ENCODE data around the gene LDLRAP1.

LDLRAP1 gene

GRCh38 chr1:25544243-25544764, 898 bp downstream of the LDLRAP1 start:
- DNase-seq: no peak

- peak in 1 of 2 experiments; percentile 17 for DNase-seq
Observed at GRCh38 chr1:25544819-25545218, 1.4 kb downstream of the LDLRAP1 start.

- DNase-seq: no peak
Observed at GRCh38 chr1:25545767-25546166, 2.4 kb downstream of the LDLRAP1 start.

GRCh38 chr1:25546193-25546592, 2.8 kb downstream of the LDLRAP1 start:
- no peak for DNase-seq

- no peak for DNase-seq
Observed at GRCh38 chr1:25548601-25549000, 5.2 kb downstream of the LDLRAP1 start.

- no peak for DNase-seq
Observed at GRCh38 chr1:25549273-25550154, 6.1 kb downstream of the LDLRAP1 start.

- DNase-seq: no peak
Observed at GRCh38 chr1:25550155-25550506, 6.7 kb downstream of the LDLRAP1 start.

- no peak for DNase-seq
Observed at GRCh38 chr1:25550683-25551310, 7.4 kb downstream of the LDLRAP1 start.

- DNase-seq: no peak
Observed at GRCh38 chr1:25553749-25554429, 10.5 kb downstream of the LDLRAP1 start.

GRCh38 chr1:25554430-25554780, 11.0 kb downstream of the LDLRAP1 start:
- no peak for DNase-seq

GRCh38 chr1:25554886-25555752, 11.7 kb downstream of the LDLRAP1 start:
- DNase-seq: no peak

- no peak for DNase-seq
Observed at GRCh38 chr1:25555753-25556092, 12.3 kb downstream of the LDLRAP1 start.

- DNase-seq: no peak
Observed at GRCh38 chr1:25556132-25556670, 12.8 kb downstream of the LDLRAP1 start.

GRCh38 chr1:25556791-25557476, 13.5 kb downstream of the LDLRAP1 start:
- peak; percentile 40 to 55 for DNase-seq

- no peak for DNase-seq
Observed at GRCh38 chr1:25557543-25557942, 14.1 kb downstream of the LDLRAP1 start.

- DNase-seq: no peak
Observed at GRCh38 chr1:25559031-25559430, 15.6 kb downstream of the LDLRAP1 start.

- DNase-seq: no peak
Observed at GRCh38 chr1:25560001-25560400, 16.6 kb downstream of the LDLRAP1 start.

- DNase-seq: no peak
Observed at GRCh38 chr1:25560788-25561187, 17.4 kb downstream of the LDLRAP1 start.

- DNase-seq: no peak
Observed at GRCh38 chr1:25561421-25562100, 18.2 kb downstream of the LDLRAP1 start.

GRCh38 chr1:25562101-25562927, 18.9 kb downstream of the LDLRAP1 start:
- DNase-seq: no peak

All from cerebellar nuclear complex (tissue), 1 donor.